ENCODE data around the gene RNF207. TPM values are rescaled to one million over a fixed set of nuclear protein-coding genes. Genes with fewer than 3 reads are reported as not detected.

Gene RNF207
- total and polyA plus RNA-seq, 2 of the 8 experiments (the other 6 are each of a cell fraction or from before 2014, with no cell fraction given), result 3.9 to 5.4 TPM

GRCh38 chr1:6221210-6221784 lies 15.4 kb downstream of the RNF207 start:
- no peak overlapping the region for H3K56ac ChIP-seq (replicated peaks; ENCODE audit: insufficient read length, low read depth, low read length)
- no peak overlapping the region for H3K4ac ChIP-seq (replicated peaks; ENCODE audit: insufficient read length, low read depth, low read length)
- no peaks in the 10 kb centered on the region for H3K79me2 ChIP-seq (ENCODE audit: control insufficient read depth in 1 of 2, insufficient read depth in 2 of 2, low read length in 2 of 2)
- no peak overlapping the region for H3K27ac ChIP-seq (ENCODE audit: low read depth, low read length)
- H3K9ac ChIP-seq (replicated peaks in 1 of 4; ENCODE audit: extremely low read depth in 1 of 4, low read depth in 3 of 4, low read length in 3 of 4), result no peak overlapping the region
- POLR2A ChIA-PET (ENCODE audit: partially characterized antibody), result interaction anchor here (0.8 to 5.1 kb wide), 8 partner anchors 9 to 26 kb away, joined by 3 to 28 read pairs (median 6); partner anchors contain the start of genes ICMT and RNF207
- no peak overlapping the region for H3K4me2 ChIP-seq (ENCODE audit: insufficient read depth in 1 of 2, low read depth in 2 of 2, low read length in 2 of 2)
- no peak overlapping the region for H3K14ac ChIP-seq (ENCODE audit: insufficient read length)
- no peak overlapping the region for H2BK20ac ChIP-seq (ENCODE audit: low read length)
- no peak overlapping the region for H2BK5ac ChIP-seq (ENCODE audit: low read depth, low read length)
- peaks cover 6 to 18% of the 10 kb centered on the region in 2 experiments for H4K20me1 ChIP-seq (replicated peaks in 1 of 2; ENCODE audit: control insufficient read depth in 1 of 2, insufficient read depth in 2 of 2, low read length in 2 of 2)
- no peak overlapping the region for H4K8ac ChIP-seq (ENCODE audit: extremely low read depth, insufficient read depth, low read length)
- no peak for FAIRE-seq
- no peaks in the 10 kb centered on the region; a peak in 1 of 7 replicates for H3K4me1 ChIP-seq (replicated peaks in 1 of 4; ENCODE audit: control insufficient read depth in 3 of 4, insufficient read depth in 4 of 4, low read length in 3 of 4)
- H3K36me3 ChIP-seq (ENCODE audit: control insufficient read depth in 2 of 4, insufficient read depth in 4 of 4, low read length in 3 of 4), result peaks cover 9 to 40% (median 19%) of the 10 kb centered on the region in 4 experiments; a peak in 7 of 8 replicates
- CTCF ChIA-PET (ENCODE audit: partially characterized antibody), result interaction anchor here (0.8 to 10.4 kb wide), 6 partner anchors 11 to 219 kb away, joined by 3 to 74 read pairs (median 6); partner anchors contain the start of gene RNF207
- no peaks in the 10 kb centered on the region for H3K23me2 ChIP-seq (ENCODE audit: low read depth, low read length)
- no peak overlapping the region for H2BK15ac ChIP-seq (ENCODE audit: low read length)
- no peak overlapping the region for H3K23ac ChIP-seq (ENCODE audit: insufficient read length)
- no peak for DNase-seq (ENCODE audit: low read depth in 1 of 2, low spot score in 2 of 2)
- no peak overlapping the region for H2AFZ ChIP-seq (ENCODE audit: low read length)
- H3K79me1 ChIP-seq (ENCODE audit: low read depth, low read length), result peaks cover 5% of the 10 kb centered on the region
- H4K5ac ChIP-seq (ENCODE audit: insufficient read length, low read depth, low read length), result no peak overlapping the region
- no peak overlapping the region for H2BK12ac ChIP-seq (ENCODE audit: low read depth, low read length)
- 85% methylated on average over 12 of the region's 12 CpGs; no CpG with 5 or more reads in 1 of the 2 experiments for WGBS, 2 experiments (ENCODE audit: extremely low coverage in 1 of 2, insufficient coverage in 1 of 2, insufficient read length in 1 of 2, insufficient replicate concordance in 2 of 2, low coverage in 1 of 2, low lambda C conversion rate in 2 of 2, missing lambda C conversion rate in 1 of 2)
- H3K18ac ChIP-seq (ENCODE audit: extremely low read depth, low read length), result no peak overlapping the region
- H3K9me3 ChIP-seq (ENCODE audit: insufficient read depth in 2 of 2, low read depth in 1 of 2, low read length in 1 of 2), result no peaks in the 10 kb centered on the region
- no peak overlapping the region for H2AK5ac ChIP-seq (ENCODE audit: low read depth, low read length)
- H4K91ac ChIP-seq (replicated peaks; ENCODE audit: insufficient read length, low read length), result no peak overlapping the region
- H3K27me3 ChIP-seq (replicated peaks in 1 of 4; ENCODE audit: control insufficient read depth in 3 of 4, extremely low read depth in 1 of 4, insufficient read depth in 3 of 4, low read length in 3 of 4), result no peaks in the 10 kb centered on the region
- H3K4me3 ChIP-seq (ENCODE audit: extremely low read depth in 1 of 4, insufficient read depth in 2 of 4, low read depth in 3 of 4, low read length in 4 of 4), result no peak overlapping the region
- H2BK120ac ChIP-seq (replicated peaks; ENCODE audit: low read depth, low read length), result no peak overlapping the region
- TF ChIP-seq POU5F1 (IDR thresholded peaks at IDR 0.05; ENCODE audit: low read depth, low read length) (no peak), RNF2 (IDR thresholded peaks at IDR 0.05; ENCODE audit: borderline replicate concordance, low read depth, low read length, missing control alignments, poor library complexity, severe bottlenecking) (no peak), CHD2 (IDR thresholded peaks at IDR 0.05; ENCODE audit: low read length) (no peak), CBX8 (IDR thresholded peaks at IDR 0.05; ENCODE audit: borderline replicate concordance, low read depth, low read length) (no peak), ZNF274 (IDR thresholded peaks at IDR 0.05; ENCODE audit: borderline replicate concordance, extremely low read depth, low read length) (no peak), MAFK (IDR thresholded peaks at IDR 0.05; ENCODE audit: low read depth, low read length) (no peak), KDM4A (IDR thresholded peaks at IDR 0.05; ENCODE audit: low read depth, low read length, severe bottlenecking) (no peak), RAD21 (IDR thresholded peaks at IDR 0.05 in 1 of 2, conservative IDR thresholded peaks at IDR 0.05 in 1 of 2; ENCODE audit: low read depth in 2 of 2, low read length in 2 of 2) (no peak), ATF2 (IDR thresholded peaks at IDR 0.05; ENCODE audit: low read length) (no peak), GABPA (IDR thresholded peaks at IDR 0.05; ENCODE audit: borderline replicate concordance, insufficient read depth, low read length) (no peak)
